Kasumi-1 (cell line): ENCODE results near the gene CDH18.
"Not testable (repeated sequence)": the region's sequence is repeated elsewhere in the genome, so short reads cannot be mapped to it uniquely, and the experiment has no call there.

Experiments used
- DNase-seq, 2 experiments: peaks; one replicate each; lab custom pipeline; 2025; lab: John Stamatoyannopoulos, UW

Gene CDH18

DNA sequence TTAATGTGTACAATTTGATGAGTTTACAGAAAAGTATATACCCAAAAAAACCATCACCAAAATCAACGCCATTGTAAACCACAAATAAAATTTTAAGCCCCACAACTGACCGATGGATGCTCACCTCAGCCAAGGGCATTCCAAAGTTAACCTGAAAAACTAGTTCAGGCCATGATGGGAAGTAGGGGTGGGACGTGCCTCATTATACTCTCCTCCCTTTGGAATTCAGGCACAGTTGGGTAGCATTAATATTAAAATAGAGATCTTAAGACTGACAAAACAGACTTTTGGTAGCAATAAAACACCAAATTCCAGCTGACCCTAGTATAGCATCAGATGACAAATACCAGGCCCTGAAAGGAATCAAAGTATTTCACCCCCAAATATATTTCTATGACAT, 129.0 kb downstream of the CDH18 start:
- no peak for DNase-seq

DNA sequence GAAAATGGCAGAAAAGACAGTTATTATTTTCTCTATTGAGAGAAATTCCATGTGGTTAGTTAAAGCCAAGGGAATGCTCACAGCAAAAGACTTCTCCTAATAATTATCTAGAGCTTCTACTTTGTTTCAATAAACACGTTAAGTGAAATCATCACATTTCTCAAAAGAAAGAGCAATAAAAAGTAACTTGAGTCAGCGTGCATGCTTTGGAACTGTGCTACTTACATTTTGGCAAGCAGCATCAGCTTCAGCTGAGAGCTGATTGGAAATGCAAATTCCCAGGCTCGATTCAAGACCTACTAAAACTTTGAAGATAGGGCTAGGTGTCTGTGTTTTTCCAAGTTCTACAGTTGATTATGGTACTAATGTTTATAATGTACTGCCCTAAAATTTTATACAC, 132.1 kb downstream of the CDH18 start:
- no peak for DNase-seq

DNA sequence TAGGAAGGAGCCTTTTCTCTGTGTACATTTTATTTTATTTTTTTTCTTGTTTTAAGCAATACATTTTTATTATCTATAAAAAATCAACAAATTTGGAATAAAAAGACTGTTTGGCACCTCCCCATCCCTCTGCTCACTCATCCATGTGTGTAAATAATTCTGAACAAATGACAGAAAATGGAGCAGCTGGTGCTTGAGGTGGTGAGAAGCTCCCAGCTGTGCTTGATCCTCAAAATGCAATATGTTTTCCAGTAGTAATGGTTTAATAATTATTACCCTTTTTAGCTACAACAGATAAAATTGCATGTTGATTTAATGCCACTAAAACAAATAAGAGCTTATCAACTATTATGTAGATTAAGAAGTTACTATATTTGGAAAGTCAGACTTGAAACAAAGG, 132.5 kb downstream of the CDH18 start:
- DNase-seq = no peak

GRCh38 chr5:19855031-19855430, 133.0 kb downstream of the CDH18 start:
- no peak for DNase-seq

- no peak for DNase-seq
Observed at GRCh38 chr5:19853616-19854240, 134.3 kb downstream of the CDH18 start.

GRCh38 chr5:19837536-19838174, 150.3 kb downstream of the CDH18 start:
- DNase-seq = no peak

DNA sequence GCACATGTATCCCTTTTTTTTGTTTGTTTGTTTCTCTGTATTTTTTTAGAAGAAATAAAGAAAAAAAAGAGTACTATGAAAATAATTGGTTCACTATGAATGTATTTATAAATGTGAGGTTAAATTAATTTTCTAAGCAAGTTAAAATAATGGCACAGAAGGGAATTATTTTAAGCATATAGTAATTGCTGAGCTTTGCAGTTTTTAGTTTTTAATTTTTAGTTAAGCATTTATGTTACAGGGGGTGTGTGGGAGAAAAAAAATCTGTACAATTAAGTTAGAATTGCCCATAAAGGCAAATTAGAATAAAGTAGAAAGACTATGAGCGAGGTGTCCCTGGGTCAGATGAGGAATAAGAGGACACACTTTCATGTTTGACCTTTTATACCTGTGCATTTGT, 152.6 kb downstream of the CDH18 start:
- DNase-seq = no peak

DNA sequence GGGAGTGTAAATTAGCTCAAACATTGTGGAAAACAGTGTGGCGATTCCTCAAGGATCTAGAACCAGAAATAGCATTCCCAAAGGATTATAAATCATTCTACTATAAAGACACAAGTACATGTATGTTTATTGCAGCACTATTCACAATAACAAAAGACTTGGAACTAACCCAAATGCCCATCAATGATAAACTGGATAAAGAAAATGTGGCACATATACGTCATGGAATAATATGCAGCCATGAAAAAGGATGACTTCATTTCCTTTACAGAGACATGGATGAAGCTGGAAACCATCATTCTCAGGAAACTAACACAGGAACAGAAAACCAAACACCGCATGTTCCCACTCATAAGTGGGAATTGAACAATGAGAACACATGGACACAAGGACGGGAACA, 175.3 kb downstream of the CDH18 start:
- not testable (repeated sequence) for DNase-seq

- no peak for DNase-seq
Observed at GRCh38 chr5:19806756-19807155, 181.2 kb downstream of the CDH18 start.

- DNase-seq = no peak
Observed at GRCh38 chr5:19802686-19803085, 185.3 kb downstream of the CDH18 start.

DNA sequence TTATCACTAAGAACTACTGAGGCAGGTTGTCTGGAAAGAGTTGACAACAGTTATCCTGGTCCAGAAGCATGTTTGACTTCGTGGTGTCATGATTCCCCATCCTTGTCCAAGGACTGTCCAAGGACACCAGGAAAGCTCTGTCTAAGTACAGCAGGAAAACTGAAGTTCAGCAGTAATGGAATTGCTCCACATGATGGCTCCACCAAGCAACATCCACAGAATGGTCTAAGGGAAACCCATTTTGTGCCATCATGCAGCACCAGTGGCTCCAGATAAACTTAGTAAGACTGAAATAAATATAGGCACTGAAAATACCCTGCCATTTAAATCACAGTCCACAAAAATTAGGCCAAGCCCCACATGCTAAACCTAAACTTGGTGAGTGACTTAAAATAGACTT, 192.8 kb downstream of the CDH18 start:
- DNase-seq = no peak

- DNase-seq = no peak
Observed at GRCh38 chr5:19790829-19791466, 197.1 kb downstream of the CDH18 start.

- DNase-seq = no peak
Observed at GRCh38 chr5:19782566-19782965, 205.4 kb downstream of the CDH18 start.

DNA sequence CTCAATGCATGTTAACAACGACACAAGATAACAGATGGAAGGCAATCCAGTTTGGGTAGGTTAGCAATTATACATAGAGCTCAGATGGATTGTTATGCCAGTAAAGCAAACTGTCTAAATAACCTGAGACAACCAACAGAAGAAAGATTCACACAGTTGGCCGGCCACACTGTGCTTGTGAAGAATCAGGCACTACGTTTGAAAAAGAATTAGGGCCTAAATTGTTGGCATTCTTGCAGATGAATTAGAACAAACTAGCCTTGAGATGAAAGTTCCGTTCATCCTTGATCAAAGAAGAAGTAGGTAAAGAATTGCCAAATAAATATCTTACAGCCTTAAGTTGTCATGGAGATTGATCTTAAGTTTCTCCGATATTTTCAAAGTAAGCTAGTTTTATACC, 210.6 kb downstream of the CDH18 start:
- DNase-seq = no peak

DNA sequence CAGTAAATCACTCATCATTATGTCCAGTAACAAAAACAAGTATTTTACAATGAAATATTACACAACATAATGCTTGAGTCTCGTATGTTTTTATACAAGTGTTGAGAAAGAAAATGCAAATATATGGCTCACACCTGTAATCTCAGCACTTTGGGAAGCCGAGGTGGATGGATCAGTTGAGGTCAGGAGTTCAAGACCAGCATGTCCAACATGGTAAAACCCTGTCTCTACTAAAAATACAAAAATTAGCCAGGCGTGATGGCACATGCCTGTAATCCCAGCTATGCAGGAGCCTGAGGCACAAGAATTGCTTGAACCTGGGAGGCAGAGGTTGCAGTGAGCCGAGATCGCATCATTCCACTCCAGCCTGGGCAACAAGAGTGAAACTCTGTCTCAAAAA, 211.1 kb downstream of the CDH18 start:
- not testable (repeated sequence) for DNase-seq

DNA sequence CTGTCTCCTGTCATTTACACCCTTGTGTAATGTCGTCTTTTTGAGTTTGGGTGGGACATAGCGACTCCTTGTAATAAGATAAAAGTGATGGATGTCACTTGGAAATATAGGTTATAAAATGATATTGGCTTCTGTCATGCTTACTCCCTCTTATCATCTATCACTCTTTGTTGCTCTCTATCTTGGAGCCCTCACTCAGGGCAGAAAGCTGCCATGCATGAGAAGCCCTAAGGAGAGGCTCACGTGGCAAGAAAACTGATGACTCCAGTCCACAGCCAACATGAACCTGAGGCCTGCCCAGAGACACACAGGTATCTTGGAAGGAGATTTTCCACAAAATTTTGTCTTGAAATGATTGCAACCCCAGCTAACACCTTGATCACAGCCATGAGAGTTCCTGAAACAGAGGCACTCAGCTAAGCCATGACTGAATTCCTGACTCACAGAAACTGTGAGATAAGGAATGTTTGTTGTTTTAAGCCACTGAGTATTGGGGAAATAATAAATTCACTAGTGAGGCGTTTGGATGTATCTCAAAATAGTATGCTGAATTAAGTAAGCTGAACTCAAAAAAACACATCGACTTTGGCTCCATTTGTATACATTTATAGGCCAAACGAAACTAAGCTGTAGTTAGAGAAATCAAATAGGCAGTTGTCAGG, 216.7 kb downstream of the CDH18 start:
- DNase-seq = no peak

- no peak for DNase-seq
Observed at GRCh38 chr5:19770396-19770795, 217.6 kb downstream of the CDH18 start.

DNA sequence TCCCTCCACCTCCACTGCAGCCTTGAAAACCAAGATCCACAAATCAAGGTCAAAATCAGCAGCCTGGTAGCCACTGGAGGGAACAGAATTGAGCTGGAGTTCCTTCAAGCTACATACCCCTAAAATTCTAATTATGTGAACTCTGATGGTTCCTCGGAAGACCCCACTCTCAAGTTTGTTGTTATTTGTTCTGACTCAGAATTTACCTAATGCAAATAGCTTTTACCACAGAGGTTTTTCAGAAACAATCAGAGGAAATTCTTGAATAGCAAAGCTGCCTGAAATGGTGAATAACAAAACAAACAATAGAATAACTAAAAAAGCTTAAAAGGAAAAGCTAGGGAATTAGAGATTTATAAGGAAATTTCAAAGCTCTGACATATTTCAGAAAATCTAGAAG, 220.0 kb downstream of the CDH18 start:
- no peak for DNase-seq

- DNase-seq = no peak
Observed at GRCh38 chr5:19753579-19753978, 234.4 kb downstream of the CDH18 start.

DNA sequence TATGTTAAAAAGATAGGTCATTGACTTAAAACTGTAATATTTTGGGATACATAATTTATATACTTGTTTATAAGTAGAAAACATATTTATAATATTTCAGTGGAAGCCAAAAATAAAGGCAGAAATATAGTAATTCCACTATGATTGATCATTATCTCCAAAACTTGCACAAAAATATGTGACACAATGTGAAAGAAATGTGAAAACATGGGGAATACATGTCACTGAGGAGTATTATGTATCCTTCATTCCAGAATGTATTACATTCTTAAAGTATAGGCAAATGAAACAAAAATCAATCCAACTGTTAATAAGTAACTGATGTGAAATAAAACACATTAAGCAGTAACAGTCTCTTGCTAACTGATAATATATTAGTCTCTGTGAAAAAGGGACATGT, 236.7 kb downstream of the CDH18 start:
- no peak for DNase-seq

- no peak for DNase-seq
Observed at GRCh38 chr5:19745247-19745646, 242.8 kb downstream of the CDH18 start.

DNA sequence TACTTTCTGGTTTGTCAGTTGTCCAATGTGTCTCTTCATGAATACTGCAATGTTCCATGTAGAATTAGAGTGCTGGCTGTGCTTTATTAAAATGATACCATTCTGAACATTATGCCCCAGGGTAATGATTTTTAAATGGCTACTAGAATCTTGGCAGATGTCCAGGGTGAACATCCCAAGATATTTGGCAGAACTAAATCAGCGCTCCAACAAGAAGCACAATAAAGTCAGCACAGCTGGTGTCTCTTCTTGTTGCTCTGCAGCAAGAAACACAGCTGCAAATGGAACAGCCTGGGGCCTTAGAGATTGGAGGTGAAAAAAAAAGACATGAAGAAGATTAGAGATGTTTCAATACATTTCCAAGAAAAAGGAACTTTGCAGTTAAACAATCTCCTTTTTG, 248.3 kb downstream of the CDH18 start:
- DNase-seq = no peak

- DNase-seq = no peak
Observed at GRCh38 chr5:19734776-19735175, 253.2 kb downstream of the CDH18 start.
